A673 (cell line): Measurements from ENCODE around the gene GALM. TPM values are rescaled to one million over a fixed set of nuclear protein-coding genes. Genes with fewer than 3 reads are reported as not detected.
"Not testable (repeated sequence)": the region's sequence is repeated elsewhere in the genome, so short reads cannot be mapped to it uniquely, and the experiment has no call there.

ENCODE experiments used
- BruUV-seq: library from RNA; stranded (reverse); fragments of 400-500 nt; replicated peaks from 2 replicates; lab custom pipeline; 2021; lab: Mats Ljungman, UMichigan
- CTCF ChIA-PET: fragments of 300-600 bp; sonication (Branson Sonifier 250); formaldehyde crosslinking; loops from one replicate; lab custom pipeline; 2022; ENCODE audit warnings: antibody characterized with exemption; lab: Charles Lee
- POLR2A ChIA-PET: fragments of 300-600 bp; sonication (Branson Sonifier 250); formaldehyde crosslinking; loops from one replicate; lab custom pipeline; 2022; ENCODE audit warnings: antibody characterized with exemption; ENCODE audit not compliant: low non-redundant PET; lab: Charles Lee
- DNase-seq: peaks from one replicate; pipeline ENCODE4 v3.0.0-alpha.2; 2015; ENCODE audit warnings: low spot score
- H3K27ac ChIP-seq: fragments of 200-600 bp; sonication (generic); 2 replicates; pipeline ENCODE4 v1.5.1; 2016; ENCODE audit warnings: mixed run types, low read depth, mild to moderate bottlenecking, mixed read lengths, antibody characterized with exemption, low read length; ENCODE audit not compliant: poor library complexity, severe bottlenecking
- H3K27me3 ChIP-seq: fragments of 200-600 bp; sonication (generic); replicated peaks from 2 replicates; pipeline ENCODE4 v1.6.1; 2017; ENCODE audit warnings: mixed run types, low read depth, mild to moderate bottlenecking, mixed read lengths, antibody characterized with exemption, low read length; ENCODE audit not compliant: insufficient read depth, poor library complexity
- H3K36me3 ChIP-seq: fragments of 200-600 bp; sonication (generic); 2 replicates; pipeline ENCODE4 v1.6.1; 2016; ENCODE audit warnings: mixed run types, mild to moderate bottlenecking, mixed read lengths, antibody characterized with exemption, low read length; ENCODE audit not compliant: insufficient read depth, poor library complexity, severe bottlenecking
- H3K4me1 ChIP-seq: fragments of 200-600 bp; sonication (generic); 2 replicates; pipeline ENCODE4 v1.6.1; 2017; ENCODE audit warnings: mixed run types, mild to moderate bottlenecking, mixed read lengths, antibody characterized with exemption, low read length; ENCODE audit not compliant: insufficient read depth, poor library complexity, severe bottlenecking
- H3K4me3 ChIP-seq: fragments of 200-600 bp; sonication (generic); 2 replicates; pipeline ENCODE4 v1.5.1; 2016; ENCODE audit warnings: low read depth, mixed run types, mild to moderate bottlenecking, mixed read lengths, low read length; ENCODE audit not compliant: poor library complexity, severe bottlenecking
- H3K9me3 ChIP-seq: fragments of 200-600 bp; sonication (generic); 2 replicates; pipeline ENCODE4 v1.6.1; 2016; ENCODE audit warnings: mixed run types, low read depth, mild to moderate bottlenecking, mixed read lengths, antibody characterized with exemption, low read length; ENCODE audit not compliant: poor library complexity, severe bottlenecking
- EZH2 ChIP-seq: fragments of 200-600 bp; sonication (generic); IDR thresholded peaks from 2 replicates; pipeline ENCODE4 v1.6.1; 2017; ENCODE audit warnings: borderline replicate concordance, low read depth, mild to moderate bottlenecking, mixed read lengths, antibody characterized with exemption, low read length; ENCODE audit not compliant: poor library complexity, severe bottlenecking
- intact Hi-C: fragments of 100-400 bp; cut with micrococcal nuclease; formaldehyde crosslinking; loops from one replicate; pipeline ENCODE4 v1.10.0; 2022; ENCODE audit not compliant: unreplicated experiment
- total RNA-seq: library from RNA; stranded (reverse); gene quantifications from 2 replicates; pipeline ENCODE4 v1.2.3, GENCODE V29; 2021
- TF ChIP-seq, protein P1 (sequence below): fragments of 300-800, 200-600 bp; sonication (generic); conservative IDR thresholded peaks from 2 replicates; pipeline ENCODE4 v1.5.1; 2017; ENCODE audit warnings: low read depth, mild to moderate bottlenecking, antibody characterized with exemption, low read length, moderate library complexity, mixed read lengths

The GALM gene
- total RNA-seq, 1 experiment from 2014 or later = 6.6 TPM

DNA sequence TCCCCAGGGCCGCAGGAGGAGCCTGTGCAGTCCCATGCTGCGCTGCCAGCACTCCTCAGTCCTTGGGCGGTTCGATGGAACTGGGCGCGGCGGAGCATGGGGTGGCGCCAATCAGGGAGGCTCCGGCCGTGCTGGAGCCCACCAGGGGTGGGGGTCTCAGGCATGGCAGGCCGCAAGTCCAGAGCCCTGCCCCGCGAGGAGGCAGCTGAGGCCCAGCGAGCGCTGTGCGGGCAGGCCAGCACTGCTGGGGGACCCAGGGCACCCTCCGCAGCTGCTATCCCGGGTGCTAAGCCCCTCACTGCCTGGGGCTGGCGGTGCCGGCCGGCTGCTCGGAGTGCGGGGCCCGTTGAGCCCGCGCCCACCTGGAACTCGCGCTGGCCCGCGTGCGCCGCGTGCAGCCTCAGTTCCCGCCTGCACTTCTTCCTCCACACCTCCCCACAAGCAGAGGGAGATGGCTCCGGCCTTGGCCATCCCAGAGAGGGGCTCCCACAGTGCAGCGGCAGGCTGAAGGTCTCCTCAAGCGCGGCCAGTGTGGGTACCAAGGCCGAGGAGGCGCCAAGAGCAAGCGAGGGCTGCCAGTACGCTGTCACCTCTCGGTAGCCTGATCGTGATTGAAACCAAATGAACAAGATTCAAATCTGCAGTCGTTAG lies 22.8 kb upstream of the GALM start:
- H3K27ac ChIP-seq = no peak overlapping the region
- no peak overlapping the region for H3K4me3 ChIP-seq
- H3K4me1 ChIP-seq = no peaks in the 10 kb centered on the region
- intact Hi-C loops = no loop called here
- ChIA-PET CTCF (no interaction called here), POLR2A (no interaction called here)
- H3K36me3 ChIP-seq = no peaks in the 10 kb centered on the region
- no peak for DNase-seq
- no peaks in the 10 kb centered on the region for H3K9me3 ChIP-seq
- TF ChIP-seq, protein P1, sequence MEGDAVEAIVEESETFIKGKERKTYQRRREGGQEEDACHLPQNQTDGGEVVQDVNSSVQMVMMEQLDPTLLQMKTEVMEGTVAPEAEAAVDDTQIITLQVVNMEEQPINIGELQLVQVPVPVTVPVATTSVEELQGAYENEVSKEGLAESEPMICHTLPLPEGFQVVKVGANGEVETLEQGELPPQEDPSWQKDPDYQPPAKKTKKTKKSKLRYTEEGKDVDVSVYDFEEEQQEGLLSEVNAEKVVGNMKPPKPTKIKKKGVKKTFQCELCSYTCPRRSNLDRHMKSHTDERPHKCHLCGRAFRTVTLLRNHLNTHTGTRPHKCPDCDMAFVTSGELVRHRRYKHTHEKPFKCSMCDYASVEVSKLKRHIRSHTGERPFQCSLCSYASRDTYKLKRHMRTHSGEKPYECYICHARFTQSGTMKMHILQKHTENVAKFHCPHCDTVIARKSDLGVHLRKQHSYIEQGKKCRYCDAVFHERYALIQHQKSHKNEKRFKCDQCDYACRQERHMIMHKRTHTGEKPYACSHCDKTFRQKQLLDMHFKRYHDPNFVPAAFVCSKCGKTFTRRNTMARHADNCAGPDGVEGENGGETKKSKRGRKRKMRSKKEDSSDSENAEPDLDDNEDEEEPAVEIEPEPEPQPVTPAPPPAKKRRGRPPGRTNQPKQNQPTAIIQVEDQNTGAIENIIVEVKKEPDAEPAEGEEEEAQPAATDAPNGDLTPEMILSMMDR = no peak
- no peak for TF ChIP-seq EZH2
- no peaks in the 10 kb centered on the region for H3K27me3 ChIP-seq
- no TSS peak for BruUV-seq

GRCh38 chr2:38643683-38644511 lies 22.0 kb upstream of the GALM start:
- BruUV-seq, H3K27me3 ChIP-seq, H3K4me3 ChIP-seq, CTCF ChIA-PET, H3K4me1 ChIP-seq, POLR2A ChIA-PET, H3K36me3 ChIP-seq, H3K27ac ChIP-seq, intact Hi-C loops, H3K9me3 ChIP-seq, DNase-seq: not testable (repeated sequence)

DNA sequence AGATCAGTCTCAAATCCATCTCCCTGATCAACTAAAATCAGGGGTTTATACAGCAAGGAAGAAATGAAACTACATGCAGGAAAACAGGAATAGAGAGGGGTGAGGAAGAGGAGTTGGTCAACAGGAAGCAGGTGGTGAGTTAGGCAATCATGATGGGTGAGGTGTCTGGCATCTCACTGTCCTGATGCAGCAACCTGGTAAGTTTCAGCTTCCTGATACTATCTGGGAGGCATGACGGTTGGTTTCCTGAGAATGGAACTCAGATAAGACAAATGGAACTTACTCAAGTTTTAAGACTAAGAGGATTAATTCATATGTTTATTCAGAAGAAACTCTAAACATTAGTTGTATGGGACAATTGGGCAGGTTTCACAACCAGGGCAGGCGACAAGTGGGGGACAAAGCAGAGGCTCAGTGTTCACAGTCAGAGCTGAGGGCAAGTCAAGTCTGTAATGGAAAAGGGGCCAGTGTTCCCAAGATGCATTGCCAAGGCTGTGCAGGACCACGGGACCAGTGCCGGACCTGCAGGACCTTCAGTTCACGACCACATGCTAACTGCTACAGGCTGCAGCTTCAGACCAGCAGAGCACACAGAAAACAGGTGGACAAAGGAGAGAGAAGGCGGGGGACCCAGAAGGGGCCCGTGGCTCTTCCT lies 17.7 kb upstream of the GALM start:
- Histone ChIP-seq H3K27ac (no peak overlapping the region), H3K4me1 (no peaks in the 10 kb centered on the region), H3K4me3 (no peak overlapping the region), H3K36me3 (no peaks in the 10 kb centered on the region), H3K9me3 (no peaks in the 10 kb centered on the region), H3K27me3 (no peaks in the 10 kb centered on the region)
- ChIA-PET CTCF (no interaction called here), POLR2A (no interaction called here)
- BruUV-seq = no TSS peak
- no peak for TF ChIP-seq EZH2
- TF ChIP-seq, protein P1 = no peak
- DNase-seq = no peak
- intact Hi-C loops = no loop called here
